Tongue (tissue), 2 donors: ENCODE data around the gene UBD. TPM values are rescaled to one million over a fixed set of nuclear protein-coding genes. Genes with fewer than 3 reads are reported as not detected.
A peak's percentile ranks its signal among the peaks of the same experiment; 100 is the strongest.

Experiments
- DNase-seq: peaks from one replicate; pipeline ENCODE4 v3.0.0-alpha.2; 2015
- total RNA-seq: library from RNA; depleted of rRNA; stranded (reverse); fragments of >200 nt; gene quantifications from one replicate; pipeline ENCODE4 v1.2.3, GENCODE V29; 2014

Gene UBD
- total RNA-seq, 1 donor from 2014 or later = not detected

DNA sequence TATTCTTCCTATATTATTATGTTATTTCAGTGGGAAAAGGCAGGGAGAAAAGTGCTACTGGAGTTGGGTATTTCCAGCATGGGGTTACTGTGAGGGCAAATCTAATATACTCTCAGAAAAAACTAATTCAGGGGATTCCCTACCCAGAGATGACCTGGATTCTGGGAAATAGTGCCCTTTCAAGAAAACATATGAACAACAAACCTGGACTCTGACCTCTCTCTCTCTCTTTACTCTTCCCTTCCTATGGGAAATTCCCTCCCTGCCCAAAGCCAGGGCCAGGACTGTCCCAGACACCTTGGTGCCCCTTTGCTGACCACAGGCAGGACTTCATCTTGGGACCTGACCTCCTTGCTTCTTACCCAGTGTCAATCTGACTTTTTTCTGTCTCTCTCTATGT is 1.6 kb upstream of the UBD start:
- DNase-seq = no peak

DNA sequence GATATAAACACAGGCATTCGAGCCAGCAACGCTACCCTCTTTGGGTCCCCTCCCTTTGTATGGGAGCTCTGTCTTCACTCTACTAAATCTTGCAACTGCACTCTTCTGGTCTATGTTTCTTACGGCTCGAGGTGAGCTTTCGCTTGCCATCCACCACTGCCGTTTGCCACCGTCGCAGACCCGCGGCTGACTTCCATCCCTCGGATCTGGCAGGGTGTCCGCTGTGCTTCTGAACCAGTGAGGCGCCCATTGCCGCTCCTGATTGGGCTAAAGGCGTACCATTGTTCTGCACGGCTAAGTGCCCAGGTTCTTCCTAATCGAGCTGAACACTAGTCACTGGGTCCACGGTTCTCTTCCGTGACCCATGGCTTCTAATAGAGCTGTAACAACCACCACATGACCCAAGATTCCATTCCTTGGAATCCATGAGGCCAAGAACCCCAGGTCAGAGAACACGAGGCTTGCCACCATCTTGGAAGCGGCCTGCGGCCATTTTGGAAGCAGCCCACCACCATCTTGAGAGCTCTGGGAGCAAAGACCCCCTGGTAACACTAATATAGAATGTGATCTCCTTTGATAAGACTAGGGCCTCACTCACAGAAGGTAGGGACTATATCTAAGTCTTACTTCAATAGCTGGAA is 973 bp downstream of the UBD start:
- no peak for DNase-seq

DNA sequence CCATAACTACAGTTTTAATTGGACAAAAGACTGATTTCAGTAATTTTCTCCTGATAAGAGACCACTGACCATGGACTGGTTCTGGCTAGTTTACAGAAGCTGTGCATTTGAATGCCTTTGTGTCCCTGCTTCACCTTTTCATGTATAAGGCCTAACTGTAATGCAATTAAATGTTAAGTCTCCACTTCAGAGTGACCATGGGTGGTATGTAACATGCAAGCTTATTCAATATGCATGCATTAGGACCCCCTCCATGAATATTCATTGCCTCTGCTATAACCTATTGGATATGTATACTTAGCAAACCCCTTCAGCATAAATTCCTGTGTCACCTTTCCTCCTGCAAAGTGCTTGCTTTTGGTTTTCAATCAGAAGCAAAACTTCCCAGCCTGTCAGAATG is 2.2 kb downstream of the UBD start:
- no peak for DNase-seq

DNA sequence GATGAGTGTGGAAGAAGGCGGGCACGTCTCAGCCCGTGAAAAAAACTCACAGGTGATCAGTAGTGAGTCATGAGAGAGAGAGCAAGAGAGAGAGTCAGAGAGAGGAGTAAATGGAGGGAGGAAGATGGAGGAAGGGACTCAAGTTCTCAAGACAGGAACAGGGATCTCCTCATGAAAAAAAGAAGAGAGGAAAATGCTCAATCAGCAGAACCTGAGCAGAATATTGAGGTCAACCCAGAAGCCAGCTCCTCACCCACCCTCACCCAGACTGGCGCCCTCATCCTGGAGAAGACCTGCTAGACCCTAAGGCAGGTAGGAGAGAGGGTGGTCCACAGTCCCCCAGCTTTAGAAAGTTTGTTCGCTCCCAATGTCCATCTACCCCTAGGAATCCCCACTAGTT is 4.8 kb downstream of the UBD start:
- no peak for DNase-seq

DNA sequence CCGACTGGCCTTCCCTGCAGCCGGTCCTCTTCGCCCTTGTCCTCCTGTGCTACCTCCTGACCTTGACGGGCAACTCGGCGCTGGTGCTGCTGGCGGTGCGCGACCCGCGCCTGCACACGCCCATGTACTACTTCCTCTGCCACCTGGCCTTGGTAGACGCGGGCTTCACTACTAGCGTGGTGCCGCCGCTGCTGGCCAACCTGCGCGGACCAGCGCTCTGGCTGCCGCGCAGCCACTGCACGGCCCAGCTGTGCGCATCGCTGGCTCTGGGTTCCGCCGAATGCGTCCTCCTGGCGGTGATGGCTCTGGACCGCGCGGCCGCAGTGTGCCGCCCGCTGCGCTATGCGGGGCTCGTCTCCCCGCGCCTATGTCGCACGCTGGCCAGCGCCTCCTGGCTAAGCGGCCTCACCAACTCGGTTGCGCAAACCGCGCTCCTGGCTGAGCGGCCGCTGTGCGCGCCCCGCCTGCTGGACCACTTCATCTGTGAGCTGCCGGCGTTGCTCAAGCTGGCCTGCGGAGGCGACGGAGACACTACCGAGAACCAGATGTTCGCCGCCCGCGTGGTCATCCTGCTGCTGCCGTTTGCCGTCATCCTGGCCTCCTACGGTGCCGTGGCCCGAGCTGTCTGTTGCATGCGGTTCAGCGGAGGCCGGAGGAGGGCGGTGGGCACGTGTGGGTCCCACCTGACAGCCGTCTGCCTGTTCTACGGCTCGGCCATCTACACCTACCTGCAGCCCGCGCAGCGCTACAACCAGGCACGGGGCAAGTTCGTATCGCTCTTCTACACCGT is 6.1 kb downstream of the UBD start:
- peak; percentile 49 for DNase-seq

DNA sequence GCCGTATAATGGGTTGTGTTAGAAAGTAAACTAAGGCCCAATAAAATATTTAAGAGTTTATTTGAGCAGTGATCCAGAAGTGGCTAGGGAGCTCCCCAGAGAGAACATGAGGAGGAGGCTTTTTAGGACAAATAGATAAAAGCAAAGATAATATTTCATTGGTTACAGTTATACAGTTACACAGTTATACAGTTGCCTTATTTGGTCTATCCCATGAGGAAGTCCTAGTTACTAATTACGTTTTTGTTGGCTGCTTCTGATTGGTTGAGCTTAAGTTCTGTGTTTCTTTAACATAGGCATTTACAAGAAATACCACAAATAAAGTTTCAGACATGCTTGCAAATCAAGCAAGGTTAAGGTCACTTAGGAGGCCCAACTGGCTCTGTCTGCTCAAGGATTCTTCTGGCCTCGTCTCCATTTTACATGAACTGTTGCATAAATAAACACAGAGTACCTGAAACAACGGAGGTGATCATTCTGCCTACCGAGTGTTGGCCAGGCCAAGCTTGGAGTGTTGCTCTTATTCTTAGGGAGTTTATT is 7.0 kb downstream of the UBD start:
- DNase-seq = peak; percentile 77

DNA sequence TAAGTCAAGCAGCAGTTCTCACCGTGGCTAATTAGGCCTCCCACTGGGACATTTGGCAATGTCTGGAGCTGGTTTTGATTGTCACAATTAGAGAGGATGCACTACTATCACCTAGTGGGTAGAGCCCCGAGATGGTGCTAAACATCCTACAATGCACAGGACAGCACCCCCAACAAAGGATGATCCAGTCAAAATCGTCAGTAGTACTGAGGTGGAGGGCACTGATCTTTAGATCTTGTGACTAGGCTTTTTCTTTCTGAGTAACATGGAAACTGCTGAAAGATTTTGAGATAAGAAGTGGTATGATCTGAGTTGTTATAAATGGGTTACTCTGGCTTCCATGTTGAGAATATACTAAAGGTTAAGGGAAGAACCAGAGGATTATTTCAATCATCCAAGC is 12.0 kb downstream of the UBD start:
- no peak for DNase-seq

DNA sequence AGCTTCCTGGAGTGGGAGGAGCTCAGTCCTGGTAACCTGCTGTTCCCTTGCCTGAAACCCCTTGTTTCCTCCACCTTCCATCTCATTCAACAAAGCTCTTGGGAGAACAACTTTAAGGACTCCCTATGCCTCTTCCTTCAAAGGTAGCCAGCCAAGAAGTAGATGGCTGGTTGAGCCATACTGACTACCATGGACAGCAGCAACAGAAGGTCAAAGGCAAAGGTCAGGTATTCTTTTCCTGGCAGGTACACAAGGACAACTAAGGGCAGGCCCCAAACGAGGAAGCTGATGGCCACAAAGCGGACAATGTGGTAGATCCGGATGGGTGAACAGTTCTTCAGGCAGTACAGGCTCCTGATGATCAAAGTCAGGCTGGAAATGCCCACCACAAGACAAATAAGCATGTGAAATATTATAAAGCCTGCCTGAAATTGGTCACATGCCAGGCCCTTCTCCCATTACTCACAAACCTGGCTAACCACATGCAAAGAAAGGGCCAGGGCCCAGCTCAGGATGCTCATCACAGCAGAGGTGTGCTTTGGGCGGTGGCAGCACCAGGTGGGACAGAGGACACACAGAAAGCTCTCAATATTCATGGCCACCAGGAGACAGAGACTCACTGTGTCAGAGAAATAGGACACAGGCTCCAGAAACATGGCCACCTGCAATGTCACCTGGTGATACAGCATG is 21.7 kb downstream of the UBD start:
- no peak for DNase-seq

DNA sequence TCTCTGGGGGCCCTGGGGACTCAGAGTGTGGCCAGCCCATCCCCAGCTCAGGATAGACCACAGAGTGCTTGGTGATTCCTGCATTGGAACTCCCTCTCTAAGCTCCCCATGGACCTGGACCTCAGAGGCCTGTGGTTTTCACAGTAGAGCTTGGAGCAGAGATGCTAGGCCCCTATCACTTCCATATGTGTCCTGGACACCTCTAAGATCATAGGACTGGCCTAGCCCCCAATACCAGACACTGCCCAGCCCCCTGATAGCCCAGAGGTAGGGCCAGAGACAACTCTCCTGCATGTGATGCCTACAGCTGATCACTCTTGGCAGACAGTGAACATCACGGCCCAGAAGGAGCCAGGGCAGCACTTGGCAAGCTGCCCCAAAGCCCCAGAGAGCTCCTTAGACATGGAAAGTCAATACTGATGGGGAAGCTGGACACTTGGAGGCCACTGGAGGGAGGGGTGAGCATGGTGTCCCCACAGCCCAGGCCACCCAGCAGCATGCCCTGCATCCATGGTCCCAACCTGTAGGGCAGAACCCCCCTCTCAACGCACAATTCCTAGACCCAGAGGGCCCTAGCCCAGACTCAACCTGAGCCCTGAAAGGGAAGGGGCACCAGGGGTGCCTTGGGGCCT is 27.1 kb downstream of the UBD start:
- no peak for DNase-seq

DNA sequence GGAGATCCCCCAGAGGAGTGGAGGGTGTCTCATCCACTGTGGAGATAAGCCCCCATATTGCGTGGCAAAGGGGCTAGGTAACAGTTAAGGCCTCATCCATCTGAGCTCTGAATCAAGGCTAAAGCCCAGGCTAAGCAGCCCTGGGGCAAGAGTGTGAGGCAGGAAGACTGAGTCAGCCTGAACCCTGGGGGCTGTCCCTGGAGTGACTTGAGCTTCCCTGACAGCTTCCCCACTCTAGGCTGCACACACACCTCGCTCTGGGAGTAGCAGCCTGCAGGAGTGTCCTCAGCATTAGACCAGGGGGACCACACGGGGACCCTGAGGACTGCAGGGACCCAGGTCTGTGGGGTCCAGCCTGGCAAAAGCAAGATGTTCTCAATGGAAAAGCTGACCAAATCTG is 27.9 kb downstream of the UBD start:
- no peak for DNase-seq

DNA sequence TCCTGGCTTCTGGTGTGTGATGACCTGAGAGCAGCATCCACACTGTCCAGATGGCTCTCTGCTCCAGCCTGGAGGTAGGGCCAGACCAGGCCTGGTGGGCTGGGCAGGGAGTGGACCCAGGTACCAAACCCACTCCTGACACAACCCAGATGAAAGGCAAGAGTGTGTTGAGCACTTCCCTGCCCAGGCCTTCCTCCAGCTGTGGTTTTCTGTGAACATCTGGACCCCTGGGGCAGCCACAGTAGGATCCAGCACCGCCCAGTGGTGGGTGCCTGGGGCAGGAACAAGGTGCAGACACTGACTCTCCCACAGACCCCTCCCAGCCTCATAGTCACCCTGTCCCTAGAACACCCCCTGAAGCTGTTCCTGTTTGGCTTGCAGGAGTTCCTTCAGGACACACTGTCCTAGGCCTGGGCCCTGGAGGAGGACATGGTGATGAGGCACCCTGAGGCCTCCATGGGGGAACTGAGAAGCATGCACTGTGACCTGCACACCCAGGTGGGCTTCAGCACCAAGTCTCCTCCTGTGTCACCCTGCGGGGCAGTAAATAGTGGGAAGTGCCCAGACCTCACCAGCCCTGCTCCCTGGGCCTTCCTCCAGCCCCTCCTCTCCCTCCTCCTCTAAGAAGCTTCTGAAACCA is 28.7 kb downstream of the UBD start:
- no peak for DNase-seq

DNA sequence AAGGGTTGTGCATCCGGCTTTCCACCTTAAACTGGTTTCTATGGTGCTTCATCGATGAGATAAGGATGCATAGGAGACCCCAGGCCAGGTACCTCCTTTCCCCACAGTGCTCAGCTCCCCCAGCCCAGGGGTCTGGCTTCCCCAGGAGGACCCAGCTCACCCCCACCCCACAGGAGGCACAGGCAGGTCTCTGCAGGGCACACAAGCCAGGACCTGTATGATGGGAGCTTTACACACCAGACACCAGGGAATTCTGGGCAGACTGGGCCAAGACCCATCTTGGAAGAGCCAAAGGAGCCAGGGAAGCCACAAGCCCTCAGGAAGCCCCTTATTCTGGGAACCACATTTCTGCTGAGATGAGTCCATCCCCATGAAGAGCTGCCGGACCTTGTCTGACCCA is 29.6 kb downstream of the UBD start:
- DNase-seq = no peak

DNA sequence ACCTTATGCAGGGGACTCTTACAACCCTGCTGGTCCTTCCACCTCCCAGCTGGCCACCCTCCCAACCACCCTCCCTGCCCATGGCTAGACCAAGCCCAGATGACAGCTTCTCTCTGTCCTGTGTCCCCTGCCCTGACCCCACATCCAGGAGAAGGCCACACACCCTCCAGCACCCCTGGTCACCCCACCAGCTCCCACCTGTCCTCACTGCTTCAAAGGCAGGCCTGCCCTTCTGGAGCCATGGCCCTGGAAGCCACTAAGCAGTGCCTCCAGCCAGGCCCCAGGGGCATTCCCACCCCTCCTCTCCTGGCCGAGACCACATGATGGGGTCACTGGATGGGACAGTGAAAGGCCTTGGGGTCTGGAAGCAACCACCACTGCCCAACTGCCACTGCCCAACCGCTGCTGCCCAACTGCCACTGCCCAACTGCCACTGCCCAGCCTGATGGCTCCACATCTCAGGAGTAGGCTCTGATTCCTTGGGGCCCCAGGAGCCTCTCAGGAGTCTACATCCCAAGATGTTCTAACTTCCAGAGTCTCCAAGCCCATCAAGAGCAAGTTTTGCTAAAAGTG is 30.5 kb downstream of the UBD start:
- no peak for DNase-seq

DNA sequence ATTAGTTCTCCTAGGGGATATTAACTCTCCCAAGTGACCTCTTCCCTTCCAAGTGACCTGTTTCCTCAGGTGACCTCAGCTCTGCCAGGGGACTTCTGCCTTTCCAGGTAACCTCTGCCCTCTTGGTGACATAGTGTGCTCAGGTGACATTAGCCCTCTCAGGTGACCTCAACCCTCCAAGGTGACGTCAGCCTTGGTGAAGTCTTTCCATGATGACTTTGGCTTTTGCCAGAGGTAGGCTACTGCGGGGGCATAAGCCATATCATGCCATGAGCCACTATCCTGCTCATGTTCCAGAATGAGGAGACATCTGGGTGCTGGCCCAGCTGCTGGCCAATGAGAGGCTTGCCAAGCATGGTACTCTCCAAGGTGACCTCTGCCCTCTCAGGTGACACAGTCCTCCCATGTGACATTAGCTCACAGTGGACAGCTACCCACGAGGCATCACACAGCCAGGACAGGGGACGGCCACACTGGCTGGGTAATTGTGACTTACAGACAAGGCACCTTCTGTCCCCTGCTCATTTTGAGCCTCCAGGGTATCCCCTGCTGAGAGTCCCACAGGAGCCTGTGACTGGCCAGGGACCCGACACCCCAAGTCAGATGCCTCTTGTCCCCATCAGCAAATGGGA is 31.1 kb downstream of the UBD start:
- DNase-seq = no peak

DNA sequence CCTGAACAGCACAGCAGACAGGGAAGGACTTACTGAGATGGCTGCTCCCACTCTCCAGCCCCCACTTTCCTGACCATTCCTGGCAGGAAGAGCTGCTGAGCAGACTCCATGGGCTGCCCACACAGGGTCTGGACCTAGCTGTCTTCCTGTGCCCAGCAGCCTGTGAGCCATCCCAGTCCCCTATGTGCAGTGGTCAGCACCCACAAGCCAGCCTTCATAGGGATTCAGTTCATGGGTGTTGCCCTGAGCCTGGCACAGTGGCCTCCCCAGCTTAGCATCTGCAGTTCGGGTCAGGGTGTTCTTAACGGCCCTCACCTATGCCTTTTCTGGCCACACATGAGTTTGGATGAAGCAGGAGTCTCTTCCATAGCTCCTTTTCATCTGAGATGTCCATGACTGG is 32.0 kb downstream of the UBD start:
- DNase-seq = no peak

DNA sequence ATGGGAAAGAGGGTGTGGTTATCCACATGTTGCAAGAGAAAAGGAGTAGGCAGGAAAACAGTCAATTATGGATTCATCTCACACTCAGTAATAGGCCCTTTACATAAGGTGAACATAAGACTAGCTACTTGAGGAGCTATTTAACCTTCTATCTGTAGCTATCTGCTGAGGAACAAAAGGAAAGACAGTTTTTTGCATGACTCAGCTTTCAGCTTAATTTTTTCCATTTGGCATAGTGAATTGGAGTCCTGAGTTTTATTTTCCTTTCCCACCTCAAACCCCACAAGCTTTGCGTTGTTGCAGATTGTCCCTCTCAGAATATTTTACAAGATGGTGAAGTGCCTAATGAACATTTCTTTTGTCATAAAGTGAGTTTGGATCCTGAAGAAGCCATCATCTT is 32.4 kb downstream of the UBD start:
- no peak for DNase-seq

DNA sequence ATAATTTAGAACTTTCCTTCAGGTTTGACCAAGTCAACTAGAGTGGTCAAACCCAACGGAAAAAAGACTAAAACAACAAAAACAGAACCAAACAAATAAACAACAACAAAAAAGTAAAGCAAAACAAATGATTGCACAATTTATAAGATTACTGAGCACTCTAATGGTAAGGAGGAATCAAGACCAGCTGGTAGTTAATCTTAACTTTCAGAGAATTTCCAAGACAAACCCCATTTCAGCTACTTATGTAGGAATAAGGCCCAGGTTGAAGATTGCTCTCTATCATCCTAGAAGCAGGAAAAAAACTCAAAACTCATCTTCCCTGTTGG is 34.3 kb downstream of the UBD start:
- DNase-seq = no peak

DNA sequence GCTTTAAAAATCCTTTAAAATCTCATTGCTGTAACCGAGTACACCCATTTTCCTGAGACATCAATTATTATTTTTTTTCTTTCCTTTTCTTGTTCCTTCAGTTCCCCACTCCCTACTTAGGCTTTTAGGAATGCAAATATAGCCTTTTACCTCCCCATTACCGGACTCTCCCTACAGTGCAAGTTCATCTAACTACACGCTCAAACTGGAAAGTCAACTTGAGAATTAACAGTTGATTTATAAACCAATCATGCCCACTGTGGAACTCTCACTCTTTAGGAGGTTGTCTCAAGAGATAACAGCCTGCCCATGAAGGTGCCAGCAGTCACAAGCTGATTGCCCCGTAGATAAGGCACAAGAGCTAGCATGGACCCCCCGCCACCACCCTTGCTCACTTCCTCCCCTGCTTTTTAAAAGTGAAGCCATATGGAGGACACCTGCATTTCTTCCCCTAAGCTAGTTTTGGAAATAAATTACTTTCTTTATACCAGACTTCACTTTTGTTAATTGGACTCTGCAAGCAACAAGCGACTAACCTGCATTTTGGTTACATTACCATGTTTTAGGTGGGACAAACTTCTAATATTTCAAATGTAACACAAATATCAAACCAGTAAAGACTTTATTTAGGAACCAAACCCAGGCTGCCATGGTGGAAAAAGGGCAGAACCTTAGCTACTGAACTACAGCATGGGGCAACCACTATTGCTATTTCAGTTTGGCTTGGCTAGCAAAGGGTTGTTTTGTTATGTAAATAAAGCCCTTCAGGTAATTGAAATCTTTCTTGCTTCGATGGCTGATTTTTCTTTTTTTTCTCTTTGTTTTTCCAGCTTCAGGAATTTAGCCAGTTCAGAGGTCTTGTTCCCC is 34.9 kb downstream of the UBD start:
- DNase-seq = no peak

DNA sequence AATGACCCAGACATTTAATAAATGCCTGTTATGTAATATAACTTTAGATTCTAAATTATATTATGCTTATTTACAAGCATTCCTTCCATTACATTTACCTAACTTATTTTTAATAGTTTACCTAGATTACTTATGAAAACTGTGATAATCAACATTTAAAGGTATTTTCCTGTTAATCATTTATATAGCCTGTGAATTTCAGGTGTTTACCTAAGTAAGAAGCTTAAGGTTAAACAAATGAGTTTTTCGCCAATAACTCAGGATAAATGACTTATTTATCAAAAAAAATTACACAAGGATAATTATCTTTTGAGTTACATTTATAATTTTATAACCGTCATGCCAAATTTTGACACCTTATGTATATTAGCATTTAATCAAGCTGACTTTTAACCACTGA is 35.5 kb downstream of the UBD start:
- DNase-seq = no peak

DNA sequence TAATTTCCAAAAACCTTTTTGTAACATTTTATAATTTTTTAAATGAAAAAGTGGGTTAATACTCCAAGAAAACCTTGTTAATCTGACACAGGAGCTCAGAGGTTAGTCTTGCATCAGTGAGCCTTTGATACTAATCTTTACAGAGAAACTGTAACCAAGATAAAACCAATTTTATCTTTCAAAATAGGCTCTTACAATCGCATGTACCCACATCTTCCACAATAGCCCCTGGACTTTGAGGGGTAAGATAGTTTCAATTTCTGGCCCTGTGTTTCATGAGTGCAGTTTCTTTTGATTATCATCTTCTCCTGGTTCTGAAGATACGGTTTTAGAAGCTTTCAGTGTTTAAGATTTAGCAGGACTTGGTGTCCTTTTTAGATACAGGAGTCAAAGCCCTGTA is 37.3 kb downstream of the UBD start:
- no peak for DNase-seq
